WTC11 (cell line): ENCODE results near the gene SIPA1L2. TPM values are rescaled to one million over a fixed set of nuclear protein-coding genes. Genes with fewer than 3 reads are reported as not detected.

Experiments
- ATAC-seq: fragments of 200-7000 bp; cut with Tn5 transposase; 2 replicates; pipeline ENCODE4 v1.10.0; 2021; ENCODE audit warnings: mild to moderate bottlenecking, moderate library complexity
- CTCF ChIA-PET: fragments of 300-600 bp; sonication (Branson Sonifier 250); formaldehyde crosslinking; loops from one replicate; lab custom pipeline; 2021; ENCODE audit warnings: antibody characterized with exemption; lab: Charles Lee
- POLR2A ChIA-PET: fragments of 350-600 bp; sonication (Branson Sonifier 250); formaldehyde crosslinking; loops from one replicate; lab custom pipeline; 2021; ENCODE audit warnings: antibody characterized with exemption; lab: Charles Lee
- DNase-seq: peaks from one replicate; pipeline ENCODE4 v3.0.0; 2021; ENCODE audit warnings: low spot score
- H3K27ac Mint-ChIP-seq: 2 replicates; pipeline ENCODE4 v1.8.0; 2021; ENCODE audit warnings: mixed read lengths
- H3K27me3 Mint-ChIP-seq: 2 replicates; pipeline ENCODE4 v1.8.0; 2021; ENCODE audit warnings: low read depth, mild to moderate bottlenecking, moderate library complexity, mixed read lengths
- H3K36me3 Mint-ChIP-seq: 2 replicates; pipeline ENCODE4 v1.8.0; 2021; ENCODE audit warnings: mixed read lengths
- H3K4me1 Mint-ChIP-seq: 2 replicates; pipeline ENCODE4 v1.8.0; 2022; ENCODE audit warnings: mixed read lengths
- H3K4me3 Mint-ChIP-seq: 2 replicates; pipeline ENCODE4 v1.8.0; 2021; ENCODE audit warnings: mild to moderate bottlenecking, moderate library complexity, mixed read lengths
- H3K9me3 Mint-ChIP-seq: 2 replicates; pipeline ENCODE4 v1.8.0; 2021; ENCODE audit warnings: mixed read lengths
- ATF1 ChIP-seq: sonication (generic); formaldehyde crosslinking; IDR thresholded peaks from 2 replicates; pipeline ENCODE4 v1.8.1; 2023; ENCODE audit warnings: mild to moderate bottlenecking, moderate library complexity, missing genetic modification reagents
- ELF4 ChIP-seq: sonication (generic); formaldehyde crosslinking; IDR thresholded peaks from 2 replicates; pipeline ENCODE4 v1.8.1; 2022; ENCODE audit warnings: low read depth, mild to moderate bottlenecking, moderate library complexity, missing genetic modification reagents
- EMX1 ChIP-seq: fragments of 250-450 bp; sonication (Bioruptor Pico); IDR thresholded peaks from 2 replicates; pipeline ENCODE4 v1.8.0; 2021; ENCODE audit warnings: mild to moderate bottlenecking
- ESRRA ChIP-seq: sonication (generic); formaldehyde crosslinking; IDR thresholded peaks from 2 replicates; pipeline ENCODE4 v1.8.1; 2022; ENCODE audit warnings: mild to moderate bottlenecking, missing genetic modification reagents, borderline replicate concordance
- ETV6 ChIP-seq: sonication (generic); formaldehyde crosslinking; IDR thresholded peaks from 2 replicates; pipeline ENCODE4 v1.8.1; 2022; ENCODE audit warnings: mild to moderate bottlenecking, missing genetic modification reagents
- FOXK1 ChIP-seq: sonication (generic); formaldehyde crosslinking; IDR thresholded peaks from 2 replicates; pipeline ENCODE4 v1.8.0; 2022; ENCODE audit warnings: mild to moderate bottlenecking, moderate library complexity, missing genetic modification reagents
- JUN ChIP-seq: sonication (generic); formaldehyde crosslinking; IDR thresholded peaks from 2 replicates; pipeline ENCODE4 v1.8.0; 2023; ENCODE audit warnings: mild to moderate bottlenecking, missing genetic modification reagents
- KAT7 ChIP-seq: sonication (generic); formaldehyde crosslinking; IDR thresholded peaks from 2 replicates; pipeline ENCODE4 v1.8.1; 2023; ENCODE audit warnings: missing genetic modification reagents, mild to moderate bottlenecking, borderline replicate concordance
- OVOL2 ChIP-seq: fragments of 250-450 bp; sonication (Bioruptor Pico); IDR thresholded peaks from 2 replicates; pipeline ENCODE4 v1.9.0; 2021; ENCODE audit warnings: mild to moderate bottlenecking, borderline replicate concordance
- PRRX2 ChIP-seq: fragments of 250-450 bp; sonication (Bioruptor Pico); IDR thresholded peaks from 2 replicates; pipeline ENCODE4 v1.8.0; 2021; ENCODE audit warnings: mild to moderate bottlenecking
- TCF7 ChIP-seq: sonication (generic); formaldehyde crosslinking; IDR thresholded peaks from 2 replicates; pipeline ENCODE4 v1.8.0; 2022; ENCODE audit warnings: mild to moderate bottlenecking, low read depth, missing genetic modification reagents, moderate library complexity
- TEAD1 ChIP-seq: sonication (generic); formaldehyde crosslinking; IDR thresholded peaks from 2 replicates; pipeline ENCODE4 v1.8.0; 2022; ENCODE audit warnings: mild to moderate bottlenecking, missing genetic modification reagents
- ZBTB21 ChIP-seq: sonication (generic); formaldehyde crosslinking; IDR thresholded peaks from 2 replicates; pipeline ENCODE4 v1.8.1; 2023; ENCODE audit warnings: mild to moderate bottlenecking, missing genetic modification reagents, borderline replicate concordance
- ZNF263 ChIP-seq: sonication (generic); formaldehyde crosslinking; IDR thresholded peaks from 2 replicates; pipeline ENCODE4 v1.8.1; 2022; ENCODE audit warnings: low read depth, mild to moderate bottlenecking, moderate library complexity, missing genetic modification reagents
- ZNF396 ChIP-seq: fragments of 250-450 bp; sonication (Bioruptor Pico); IDR thresholded peaks from 2 replicates; pipeline ENCODE4 v1.8.0; 2021; ENCODE audit warnings: mild to moderate bottlenecking, moderate library complexity, borderline replicate concordance
- ZNF671 ChIP-seq: fragments of 250-450 bp; sonication (Bioruptor Pico); IDR thresholded peaks from 2 replicates; pipeline ENCODE4 v1.8.0; 2021; ENCODE audit warnings: mild to moderate bottlenecking
- total RNA-seq: library from RNA; stranded (reverse); gene quantifications from 3 replicates; pipeline ENCODE4 v1.2.3, GENCODE V29; 2021
- TF ChIP-seq, protein P1 (sequence below): sonication (generic); formaldehyde crosslinking; IDR thresholded peaks from 2 replicates; pipeline ENCODE4 v1.8.1; 2022; ENCODE audit warnings: low read depth, missing genetic modification reagents, borderline replicate concordance
- TF ChIP-seq, protein P2 (sequence below): sonication (generic); formaldehyde crosslinking; IDR thresholded peaks from 2 replicates; pipeline ENCODE4 v1.8.1; 2022; ENCODE audit warnings: missing genetic modification reagents, borderline replicate concordance
- TF ChIP-seq, protein P3 (sequence below): fragments of 250-450 bp; sonication (Bioruptor Pico); IDR thresholded peaks from 2 replicates; pipeline ENCODE4 v1.9.0; 2021; ENCODE audit warnings: mild to moderate bottlenecking
- TF ChIP-seq, protein P4 (sequence below): sonication (generic); formaldehyde crosslinking; IDR thresholded peaks from 2 replicates; pipeline ENCODE4 v1.8.0; 2022; ENCODE audit warnings: mild to moderate bottlenecking, missing genetic modification reagents
- TF ChIP-seq, protein P5 (sequence below): sonication (generic); formaldehyde crosslinking; IDR thresholded peaks from 2 replicates; pipeline ENCODE4 v1.8.1; 2022; ENCODE audit warnings: mild to moderate bottlenecking, moderate library complexity, missing genetic modification reagents
- TF ChIP-seq, protein P6 (sequence below): sonication (generic); formaldehyde crosslinking; IDR thresholded peaks from 2 replicates; pipeline ENCODE4 v1.8.1; 2023; ENCODE audit warnings: mild to moderate bottlenecking, moderate library complexity, missing genetic modification reagents

SIPA1L2 gene
- total RNA-seq, 1 experiment from 2014 or later: 14.3 TPM

DNA sequence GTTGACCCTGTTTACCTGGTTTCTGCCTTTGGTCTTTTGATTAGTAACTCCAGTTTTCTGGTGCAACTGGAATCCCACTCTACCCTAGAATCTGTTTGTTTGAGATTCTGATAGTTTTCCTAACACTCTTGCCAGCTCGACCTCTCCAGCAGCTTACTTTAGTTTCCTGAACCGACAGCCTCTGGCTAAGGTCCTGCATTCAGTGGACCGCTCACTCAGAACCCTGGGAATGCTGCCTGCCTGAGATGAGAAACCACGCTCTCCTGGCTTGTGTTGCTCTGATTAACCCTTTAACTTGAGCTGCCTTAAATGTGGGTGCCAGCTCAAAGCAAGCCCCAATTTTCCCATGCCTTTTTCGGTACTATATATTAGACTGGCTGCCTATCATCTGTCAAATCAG, 45.3 kb upstream of the SIPA1L2 start (continued):
- no peak for TF ChIP-seq ZBTB21 (CRISPR knock-in tag)
- TF ChIP-seq ELF4 (CRISPR knock-in tag): no peak
- TF ChIP-seq EMX1: no peak
- TF ChIP-seq, protein P1, sequence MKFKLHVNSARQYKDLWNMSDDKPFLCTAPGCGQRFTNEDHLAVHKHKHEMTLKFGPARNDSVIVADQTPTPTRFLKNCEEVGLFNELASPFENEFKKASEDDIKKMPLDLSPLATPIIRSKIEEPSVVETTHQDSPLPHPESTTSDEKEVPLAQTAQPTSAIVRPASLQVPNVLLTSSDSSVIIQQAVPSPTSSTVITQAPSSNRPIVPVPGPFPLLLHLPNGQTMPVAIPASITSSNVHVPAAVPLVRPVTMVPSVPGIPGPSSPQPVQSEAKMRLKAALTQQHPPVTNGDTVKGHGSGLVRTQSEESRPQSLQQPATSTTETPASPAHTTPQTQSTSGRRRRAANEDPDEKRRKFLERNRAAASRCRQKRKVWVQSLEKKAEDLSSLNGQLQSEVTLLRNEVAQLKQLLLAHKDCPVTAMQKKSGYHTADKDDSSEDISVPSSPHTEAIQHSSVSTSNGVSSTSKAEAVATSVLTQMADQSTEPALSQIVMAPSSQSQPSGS (CRISPR knock-in tag): no peak
- TF ChIP-seq ATF1 (CRISPR knock-in tag): no peak
- no peak for TF ChIP-seq JUN (CRISPR knock-in tag)
- TF ChIP-seq, protein P2, sequence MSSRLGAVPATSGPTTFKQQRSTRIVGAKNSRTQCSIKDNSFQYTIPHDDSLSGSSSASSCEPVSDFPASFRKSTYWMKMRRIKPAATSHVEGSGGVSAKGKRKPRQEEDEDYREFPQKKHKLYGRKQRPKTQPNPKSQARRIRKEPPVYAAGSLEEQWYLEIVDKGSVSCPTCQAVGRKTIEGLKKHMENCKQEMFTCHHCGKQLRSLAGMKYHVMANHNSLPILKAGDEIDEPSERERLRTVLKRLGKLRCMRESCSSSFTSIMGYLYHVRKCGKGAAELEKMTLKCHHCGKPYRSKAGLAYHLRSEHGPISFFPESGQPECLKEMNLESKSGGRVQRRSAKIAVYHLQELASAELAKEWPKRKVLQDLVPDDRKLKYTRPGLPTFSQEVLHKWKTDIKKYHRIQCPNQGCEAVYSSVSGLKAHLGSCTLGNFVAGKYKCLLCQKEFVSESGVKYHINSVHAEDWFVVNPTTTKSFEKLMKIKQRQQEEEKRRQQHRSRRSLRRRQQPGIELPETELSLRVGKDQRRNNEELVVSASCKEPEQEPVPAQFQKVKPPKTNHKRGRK: no peak

DNA sequence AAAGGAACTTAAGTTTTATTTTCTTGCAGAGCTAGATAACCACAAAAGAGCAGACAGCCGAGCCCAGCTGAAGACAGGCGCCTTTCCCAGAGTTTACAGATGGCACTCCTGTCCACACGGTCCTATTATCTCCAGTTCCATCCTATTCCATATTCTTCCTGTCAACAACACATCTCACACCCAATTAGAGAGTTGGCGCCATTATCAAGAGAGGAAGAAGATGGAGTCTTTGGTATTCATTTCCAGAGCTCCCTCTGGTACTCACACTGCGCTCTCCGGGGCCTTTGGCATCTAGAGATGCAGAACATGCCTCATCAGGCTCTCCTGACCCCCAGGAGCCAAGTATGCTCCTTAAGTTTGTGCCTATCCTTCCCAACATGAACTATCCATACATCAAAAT, 43.3 kb upstream of the SIPA1L2 start:
- no peak for ATAC-seq
- no peak for TF ChIP-seq ZNF263 (CRISPR knock-in tag)
- no peak for TF ChIP-seq EMX1
- TF ChIP-seq, protein P1 (CRISPR knock-in tag): no peak
- no peak for TF ChIP-seq FOXK1 (CRISPR knock-in tag)
- TF ChIP-seq, protein P3, sequence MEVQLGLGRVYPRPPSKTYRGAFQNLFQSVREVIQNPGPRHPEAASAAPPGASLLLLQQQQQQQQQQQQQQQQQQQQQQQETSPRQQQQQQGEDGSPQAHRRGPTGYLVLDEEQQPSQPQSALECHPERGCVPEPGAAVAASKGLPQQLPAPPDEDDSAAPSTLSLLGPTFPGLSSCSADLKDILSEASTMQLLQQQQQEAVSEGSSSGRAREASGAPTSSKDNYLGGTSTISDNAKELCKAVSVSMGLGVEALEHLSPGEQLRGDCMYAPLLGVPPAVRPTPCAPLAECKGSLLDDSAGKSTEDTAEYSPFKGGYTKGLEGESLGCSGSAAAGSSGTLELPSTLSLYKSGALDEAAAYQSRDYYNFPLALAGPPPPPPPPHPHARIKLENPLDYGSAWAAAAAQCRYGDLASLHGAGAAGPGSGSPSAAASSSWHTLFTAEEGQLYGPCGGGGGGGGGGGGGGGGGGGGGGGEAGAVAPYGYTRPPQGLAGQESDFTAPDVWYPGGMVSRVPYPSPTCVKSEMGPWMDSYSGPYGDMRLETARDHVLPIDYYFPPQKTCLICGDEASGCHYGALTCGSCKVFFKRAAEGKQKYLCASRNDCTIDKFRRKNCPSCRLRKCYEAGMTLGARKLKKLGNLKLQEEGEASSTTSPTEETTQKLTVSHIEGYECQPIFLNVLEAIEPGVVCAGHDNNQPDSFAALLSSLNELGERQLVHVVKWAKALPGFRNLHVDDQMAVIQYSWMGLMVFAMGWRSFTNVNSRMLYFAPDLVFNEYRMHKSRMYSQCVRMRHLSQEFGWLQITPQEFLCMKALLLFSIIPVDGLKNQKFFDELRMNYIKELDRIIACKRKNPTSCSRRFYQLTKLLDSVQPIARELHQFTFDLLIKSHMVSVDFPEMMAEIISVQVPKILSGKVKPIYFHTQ (CRISPR knock-in tag): no peak
- no peak for TF ChIP-seq TCF7 (CRISPR knock-in tag)
- no peak for TF ChIP-seq ZNF671 (CRISPR knock-in tag)
- no peak for TF ChIP-seq TEAD1
- TF ChIP-seq OVOL2 (CRISPR knock-in tag): no peak
- CTCF ChIA-PET: interaction anchor here (1.3 kb wide), 1 partner anchor 280 kb away, joined by 3 read pairs; no protein-coding TSS in a partner anchor
- H3K4me1 Mint-ChIP-seq: peaks cover 13% of the 10 kb centered on the region
- no peaks in the 10 kb centered on the region; the same call in 1 of the 2 replicates for H3K27me3 Mint-ChIP-seq
- H3K4me3 Mint-ChIP-seq: no peak overlapping the region
- no peaks in the 10 kb centered on the region for H3K36me3 Mint-ChIP-seq
- POLR2A ChIA-PET: interaction anchor here (0.6 kb wide), 2 partner anchors 21 to 116 kb away, joined by 3 to 6 read pairs; no protein-coding TSS in a partner anchor
- no peak for DNase-seq
- no peaks in the 10 kb centered on the region for H3K9me3 Mint-ChIP-seq
- no peak overlapping the region for H3K27ac Mint-ChIP-seq

DNA sequence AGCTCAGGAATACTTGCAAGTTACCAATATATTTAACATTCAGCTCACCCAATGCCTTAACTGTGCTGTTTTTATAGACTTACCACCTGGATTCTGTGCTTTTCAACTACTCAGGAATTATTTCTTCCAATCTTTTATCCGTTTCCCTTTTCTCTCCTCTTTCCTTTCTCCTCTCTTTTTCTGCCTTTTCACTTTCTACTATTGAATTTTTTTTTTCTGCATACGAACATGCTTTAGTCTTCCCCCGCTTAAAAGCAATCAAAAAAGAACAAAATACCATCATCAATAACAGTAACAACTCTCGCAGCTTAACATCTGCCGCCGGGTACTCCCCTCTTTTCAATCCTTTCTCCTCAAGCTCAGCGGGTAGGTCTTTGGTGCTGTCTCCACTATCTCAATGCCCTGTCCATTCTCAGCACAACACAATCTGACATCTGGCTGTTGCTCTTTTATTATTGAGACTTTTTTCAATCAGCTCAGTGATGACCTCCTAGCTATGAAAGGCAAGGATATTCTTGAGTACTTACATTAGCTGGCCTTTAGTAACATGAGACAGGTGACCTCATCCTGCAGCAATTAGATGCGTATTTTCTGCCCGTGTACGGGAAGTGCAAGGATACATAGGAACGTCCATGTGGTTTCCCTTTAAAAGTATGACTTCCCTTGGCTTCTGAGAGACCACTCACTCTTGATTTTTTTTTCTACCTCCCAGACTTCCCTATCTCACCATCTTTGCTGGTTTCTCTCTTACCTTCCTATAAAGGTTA, 40.2 kb upstream of the SIPA1L2 start:
- Mint-ChIP-seq H3K9me3 (no peaks in the 10 kb centered on the region), H3K27me3 (no peaks in the 10 kb centered on the region; the same call in 1 of the 2 replicates), H3K27ac (no peak overlapping the region), H3K4me3 (no peak overlapping the region), H3K4me1 (peaks cover 4% of the 10 kb centered on the region), H3K36me3 (no peaks in the 10 kb centered on the region)
- no peak for ATAC-seq
- ChIA-PET CTCF (no interaction called here), POLR2A (no interaction called here)
- DNase-seq: no peak
- TF ChIP-seq PRRX2 (CRISPR knock-in tag) (no peak), ETV6 (CRISPR knock-in tag) (no peak), ZNF396 (CRISPR knock-in tag) (no peak), KAT7 (no peak), TCF7 (CRISPR knock-in tag) (no peak), ESRRA (CRISPR knock-in tag) (no peak)
- TF ChIP-seq, protein P4, sequence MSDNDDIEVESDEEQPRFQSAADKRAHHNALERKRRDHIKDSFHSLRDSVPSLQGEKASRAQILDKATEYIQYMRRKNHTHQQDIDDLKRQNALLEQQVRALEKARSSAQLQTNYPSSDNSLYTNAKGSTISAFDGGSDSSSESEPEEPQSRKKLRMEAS: no peak
- TF ChIP-seq, protein P5, sequence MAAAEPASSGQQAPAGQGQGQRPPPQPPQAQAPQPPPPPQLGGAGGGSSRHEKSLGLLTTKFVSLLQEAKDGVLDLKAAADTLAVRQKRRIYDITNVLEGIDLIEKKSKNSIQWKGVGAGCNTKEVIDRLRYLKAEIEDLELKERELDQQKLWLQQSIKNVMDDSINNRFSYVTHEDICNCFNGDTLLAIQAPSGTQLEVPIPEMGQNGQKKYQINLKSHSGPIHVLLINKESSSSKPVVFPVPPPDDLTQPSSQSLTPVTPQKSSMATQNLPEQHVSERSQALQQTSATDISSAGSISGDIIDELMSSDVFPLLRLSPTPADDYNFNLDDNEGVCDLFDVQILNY (CRISPR knock-in tag): no peak
- TF ChIP-seq, protein P6, sequence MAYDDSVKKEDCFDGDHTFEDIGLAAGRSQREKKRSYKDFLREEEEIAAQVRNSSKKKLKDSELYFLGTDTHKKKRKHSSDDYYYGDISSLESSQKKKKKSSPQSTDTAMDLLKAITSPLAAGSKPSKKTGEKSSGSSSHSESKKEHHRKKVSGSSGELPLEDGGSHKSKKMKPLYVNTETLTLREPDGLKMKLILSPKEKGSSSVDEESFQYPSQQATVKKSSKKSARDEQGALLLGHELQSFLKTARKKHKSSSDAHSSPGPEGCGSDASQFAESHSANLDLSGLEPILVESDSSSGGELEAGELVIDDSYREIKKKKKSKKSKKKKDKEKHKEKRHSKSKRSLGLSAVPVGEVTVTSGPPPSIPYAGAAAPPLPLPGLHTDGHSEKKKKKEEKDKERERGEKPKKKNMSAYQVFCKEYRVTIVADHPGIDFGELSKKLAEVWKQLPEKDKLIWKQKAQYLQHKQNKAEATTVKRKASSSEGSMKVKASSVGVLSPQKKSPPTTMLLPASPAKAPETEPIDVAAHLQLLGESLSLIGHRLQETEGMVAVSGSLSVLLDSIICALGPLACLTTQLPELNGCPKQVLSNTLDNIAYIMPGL (CRISPR knock-in tag): no peak
